Adrenal gland (tissue), 12 donors: Measurements from ENCODE around the gene YJEFN3. TPM values are rescaled to one million over a fixed set of nuclear protein-coding genes. Genes with fewer than 3 reads are reported as not detected.

Experiments used
- DNase-seq, 7 donors: peaks; one replicate each; pipeline ENCODE4 v3.0.0-alpha.2; 2019 to 2020
- H3K27ac ChIP-seq, 5 donors: fragments of 200-600 bp; sonication (generic) in 4 of 5; 1 replicate in 3 of 5; 2 replicates in 2 of 5; pipeline versions ENCODE4 v1.5.1 to v1.8.0; 2016 to 2020; ENCODE audit warnings: mild to moderate bottlenecking in 1 of 5
- H3K27me3 ChIP-seq: fragments of 200-600 bp; 2 replicates; pipeline ENCODE4 v1.8.0; 2021
- H3K36me3 ChIP-seq, 2 donors: fragments of 200-600 bp; replicated peaks in 1 of 2; 1 replicate in 1 of 2; 2 replicates in 1 of 2; pipeline versions ENCODE4 v1.5.1 to v1.8.0; 2018 to 2022
- H3K4me1 ChIP-seq, 2 donors: fragments of 200-600 bp; replicated peaks in 1 of 2; 1 replicate in 1 of 2; 2 replicates in 1 of 2; pipeline versions ENCODE4 v1.5.1 to v1.8.0; 2018 to 2021
- H3K4me3 ChIP-seq, 4 donors: fragments of 200-600 bp; sonication (generic) in 3 of 4; one replicate each; pipeline ENCODE4 v1.5.1; 2016 to 2018
- H3K9me3 ChIP-seq, 3 donors: fragments of 200-600 bp; sonication (generic) in 1 of 3; replicated peaks in 1 of 3; 1 replicate in 2 of 3; 2 replicates in 1 of 3; pipeline versions ENCODE4 v1.5.1 to v1.8.0; 2016 to 2021
- CTCF ChIP-seq, 6 experiments: fragments of 450-650 bp in 4 of 6; fragments of 200-600 bp in 2 of 6; sonication (generic) in 1 of 6; IDR thresholded peaks; 1 replicate in 5 of 6; 2 replicates in 1 of 6; pipeline versions ENCODE4 v1.5.1 to v1.8.0; 2016 to 2021; ENCODE audit warnings: antibody characterized with exemption in 6 of 6, mild to moderate bottlenecking in 2 of 6, moderate library complexity in 1 of 6
- POLR2A ChIP-seq, 2 donors: fragments of 450-650 bp; IDR thresholded peaks; one replicate each; pipeline ENCODE4 v1.6.1; 2017; ENCODE audit warnings: antibody characterized with exemption in 2 of 2, mild to moderate bottlenecking in 2 of 2, moderate library complexity in 1 of 2
- WGBS, 4 donors: extraction: QIAGEN DNeasy Blood & Tissue Kit in 2 of 4; methylation state at CpG; one replicate each; pipeline versions ENCODE4 v1.1.5 to v1.1.7; 2013 to 2017; 5-methylcytosine and 5-hydroxymethylcytosine counted together
- intact Hi-C, 2 donors: fragments of 100-400 bp; cut with DNase I; formaldehyde crosslinking; loops; one replicate each; pipeline versions ENCODE4 v1.14.1 to v1.15.0; 2022 to 2023
- polyA plus RNA-seq, 3 donors: library from polyadenylated mRNA; stranded (reverse); fragments of 200-250 nt in 2 of 3; fragments of 350-450 nt in 1 of 3; fragmentation: Illumina TruSeq in 1 of 3; extraction: RNeasy Lipid Tissue Mini Kit (QIAGEN cat#74804) in 1 of 3; gene quantifications; one replicate each; pipeline ENCODE4 v1.2.3, GENCODE V29; 2013 to 2014
- total RNA-seq, 9 donors: library from RNA; depleted of rRNA in 4 of 9; stranded (reverse); fragments of >200 nt in 4 of 9; fragments of 120-200 nt in 1 of 9; fragmentation: NEBNext Ultra II Directional in 1 of 9; extraction: Animal tissue kit (Norgen Biotek cat#: 25700) in 1 of 9; gene quantifications; one replicate each; pipeline versions ENCODE4 v1.1.0 to v1.2.4, GENCODE V29; 2013 to 2023
- donor health status: healthy with polysubstance abuse.
- donor health status: Bipolar disorder and iron deficiency.
- donor health status: DM: yes; HTN: yes; CAD: no.
- donor health status: DM: no; HTN: no; CAD: no.
- donor health status: DM: no; HTN: no; CAD: no.
- donor health status: DM: yes; HTN: yes; CAD: no.

The YJEFN3 gene
- total and polyA plus RNA-seq, 12 donors = 0.36 to 30.2 (median 1.3) TPM

- Histone ChIP-seq H3K36me3 (no peaks in the 10 kb centered on the region), H3K27me3 (no peaks in the 10 kb centered on the region), H3K4me1 (no peaks in the 10 kb centered on the region), H3K27ac (no peak overlapping the region), H3K4me3 (no peak overlapping the region), H3K9me3 (no peaks in the 10 kb centered on the region)
- no peak for TF ChIP-seq POLR2A (IDR thresholded peaks at IDR 0.05)
- no peak for TF ChIP-seq CTCF (IDR thresholded peaks at IDR 0.05)
- intact Hi-C loops = no loop called here
- DNase-seq = no peak
- 45 to 84% (median 78%) methylated on average over 2 to 3 of the region's 3 CpGs for WGBS, 4 donors
These were observed 38.7 kb downstream of the YJEFN3 start for GRCh38 chr19:19567391-19567790.

- Histone ChIP-seq H3K27ac (no peak overlapping the region), H3K27me3 (no peaks in the 10 kb centered on the region), H3K4me1 (no peaks in the 10 kb centered on the region), H3K4me3 (no peak overlapping the region), H3K36me3 (no peaks in the 10 kb centered on the region), H3K9me3 (no peaks in the 10 kb centered on the region)
- intact Hi-C loops = no loop called here
- WGBS, 4 donors = 84 to 89% (median 87%) methylated on average over 24 to 25 of the region's 25 CpGs
- TF ChIP-seq POLR2A (IDR thresholded peaks at IDR 0.05) = no peak
- no peak for TF ChIP-seq CTCF (IDR thresholded peaks at IDR 0.05)
- DNase-seq = peak in 3 of 7 donors; percentile 31 to 33 (median 31)
These were observed 40.4 kb downstream of the YJEFN3 start for GRCh38 chr19:19568802-19569756.

GRCh38 chr19:19570571-19570970, 41.9 kb downstream of the YJEFN3 start:
- Histone ChIP-seq H3K36me3 (no peaks in the 10 kb centered on the region), H3K27me3 (no peaks in the 10 kb centered on the region), H3K27ac (no peak overlapping the region), H3K4me3 (no peak overlapping the region), H3K9me3 (no peaks in the 10 kb centered on the region), H3K4me1 (no peaks in the 10 kb centered on the region)
- intact Hi-C loops = no loop called here
- 78 to 85% (median 79%) methylated on average over 7 to 10 of the region's 10 CpGs for WGBS, 4 donors
- TF ChIP-seq POLR2A (IDR thresholded peaks at IDR 0.05) (no peak), CTCF (IDR thresholded peaks at IDR 0.05) (no peak)
- no peak for DNase-seq

GRCh38 chr19:19571071-19571786, 42.5 kb downstream of the YJEFN3 start:
- H3K4me1 ChIP-seq = no peaks in the 10 kb centered on the region
- WGBS, 4 donors = 78 to 87% (median 86%) methylated on average over 9 to 11 of the region's 11 CpGs
- no peak for DNase-seq
- no peak overlapping the region for H3K27ac ChIP-seq
- TF ChIP-seq POLR2A (IDR thresholded peaks at IDR 0.05) = no peak
- TF ChIP-seq CTCF (IDR thresholded peaks at IDR 0.05) = no peak
- no peaks in the 10 kb centered on the region for H3K9me3 ChIP-seq
- H3K4me3 ChIP-seq = no peak overlapping the region
- H3K36me3 ChIP-seq = no peaks in the 10 kb centered on the region
- H3K27me3 ChIP-seq = no peaks in the 10 kb centered on the region
- intact Hi-C loops = no loop called here
